Endothelial cell (in vitro differentiated cells): ENCODE data around the gene CRYL1. TPM values are rescaled to one million over a fixed set of nuclear protein-coding genes. Genes with fewer than 3 reads are reported as not detected.

ENCODE experiments used
- DNase-seq: peaks from one replicate; pipeline ENCODE4 v3.0.0; 2021; ENCODE audit warnings: low spot score
- H3K27ac Mint-ChIP-seq: one replicate; pipeline ENCODE4 v1.8.0; 2021; ENCODE audit warnings: mixed read lengths, inconsistent platforms; ENCODE audit not compliant: unreplicated experiment
- H3K27me3 Mint-ChIP-seq: one replicate; pipeline ENCODE4 v1.8.0; 2021; ENCODE audit warnings: mild to moderate bottlenecking, moderate library complexity, mixed read lengths, inconsistent platforms; ENCODE audit not compliant: unreplicated experiment
- H3K36me3 Mint-ChIP-seq: one replicate; pipeline ENCODE4 v1.8.0; 2021; ENCODE audit warnings: mild to moderate bottlenecking, low read depth, mixed read lengths, inconsistent platforms; ENCODE audit not compliant: unreplicated experiment
- H3K4me1 Mint-ChIP-seq: one replicate; pipeline ENCODE4 v1.8.0; 2021; ENCODE audit warnings: mild to moderate bottlenecking, mixed read lengths, inconsistent platforms; ENCODE audit not compliant: unreplicated experiment
- H3K4me3 Mint-ChIP-seq: one replicate; pipeline ENCODE4 v1.8.0; 2021; ENCODE audit warnings: mild to moderate bottlenecking, mixed read lengths, inconsistent platforms; ENCODE audit not compliant: unreplicated experiment
- H3K9me3 Mint-ChIP-seq: one replicate; pipeline ENCODE4 v1.8.0; 2021; ENCODE audit warnings: mixed read lengths, inconsistent platforms; ENCODE audit not compliant: unreplicated experiment
- total RNA-seq: library from RNA; stranded (reverse); fragmentation: NEBNext Ultra II Directional; extraction: Animal tissue kit (Norgen Biotek cat#: 25700); gene quantifications from one replicate; pipeline ENCODE4 v1.2.1, GENCODE V29; 2021; ENCODE audit not compliant: unreplicated experiment
- TF ChIP-seq, protein P1 (sequence below): fragments of 200-600 bp; sonication (generic); IDR thresholded peaks from one replicate; pipeline ENCODE4 v1.5.0; 2021; ENCODE audit warnings: antibody characterized with exemption; ENCODE audit not compliant: unreplicated experiment

Gene CRYL1
- total RNA-seq, 1 donor from 2014 or later: 4.8 TPM

DNA sequence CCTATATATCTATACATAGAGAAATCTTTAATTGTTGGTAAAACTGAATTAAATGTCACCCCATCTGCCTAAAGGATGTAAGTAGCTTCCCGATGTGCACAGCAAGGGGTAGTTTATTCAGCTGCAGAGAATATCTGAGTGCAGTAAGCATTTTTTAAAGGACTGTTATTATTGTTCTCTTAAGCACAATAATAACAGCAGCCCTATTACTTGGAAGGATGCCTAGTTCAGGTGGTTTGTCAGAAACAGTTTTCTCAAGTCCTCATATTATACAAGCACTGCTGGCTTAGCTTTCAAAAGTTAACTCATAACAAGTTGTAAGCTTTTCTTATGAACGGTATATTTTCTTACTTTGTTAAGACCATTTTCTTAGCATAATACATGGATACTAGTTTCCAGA lies 142.6 kb downstream of the CRYL1 start:
- no peak overlapping the region for H3K27ac Mint-ChIP-seq
- H3K36me3 Mint-ChIP-seq: no peaks in the 10 kb centered on the region
- TF ChIP-seq, protein P1, sequence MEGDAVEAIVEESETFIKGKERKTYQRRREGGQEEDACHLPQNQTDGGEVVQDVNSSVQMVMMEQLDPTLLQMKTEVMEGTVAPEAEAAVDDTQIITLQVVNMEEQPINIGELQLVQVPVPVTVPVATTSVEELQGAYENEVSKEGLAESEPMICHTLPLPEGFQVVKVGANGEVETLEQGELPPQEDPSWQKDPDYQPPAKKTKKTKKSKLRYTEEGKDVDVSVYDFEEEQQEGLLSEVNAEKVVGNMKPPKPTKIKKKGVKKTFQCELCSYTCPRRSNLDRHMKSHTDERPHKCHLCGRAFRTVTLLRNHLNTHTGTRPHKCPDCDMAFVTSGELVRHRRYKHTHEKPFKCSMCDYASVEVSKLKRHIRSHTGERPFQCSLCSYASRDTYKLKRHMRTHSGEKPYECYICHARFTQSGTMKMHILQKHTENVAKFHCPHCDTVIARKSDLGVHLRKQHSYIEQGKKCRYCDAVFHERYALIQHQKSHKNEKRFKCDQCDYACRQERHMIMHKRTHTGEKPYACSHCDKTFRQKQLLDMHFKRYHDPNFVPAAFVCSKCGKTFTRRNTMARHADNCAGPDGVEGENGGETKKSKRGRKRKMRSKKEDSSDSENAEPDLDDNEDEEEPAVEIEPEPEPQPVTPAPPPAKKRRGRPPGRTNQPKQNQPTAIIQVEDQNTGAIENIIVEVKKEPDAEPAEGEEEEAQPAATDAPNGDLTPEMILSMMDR: no peak
- no peak overlapping the region for H3K4me3 Mint-ChIP-seq
- peaks cover 2% of the 10 kb centered on the region for H3K27me3 Mint-ChIP-seq
- DNase-seq: no peak
- H3K4me1 Mint-ChIP-seq: peaks cover 3% of the 10 kb centered on the region
- H3K9me3 Mint-ChIP-seq: no peaks in the 10 kb centered on the region

DNA sequence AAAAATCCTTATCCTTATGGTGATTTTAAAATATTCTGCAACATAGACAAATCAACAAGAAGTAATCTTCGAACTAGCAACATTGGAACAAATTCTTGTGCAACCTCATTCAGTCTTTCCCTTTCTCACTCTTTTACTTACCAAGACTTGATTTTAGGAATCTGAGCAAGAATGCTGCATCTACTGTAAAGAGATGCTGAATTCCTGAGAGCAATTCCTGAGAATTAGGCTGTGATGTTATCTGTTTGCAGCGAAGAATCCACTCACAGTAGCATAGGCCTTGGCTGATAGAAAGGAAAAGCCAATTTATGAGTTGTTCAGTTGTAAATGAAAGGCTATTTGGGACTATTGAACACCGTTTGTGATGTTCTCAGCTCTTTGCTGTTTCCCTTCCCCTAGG lies 144.3 kb downstream of the CRYL1 start:
- Mint-ChIP-seq H3K27ac (no peak overlapping the region), H3K27me3 (peaks cover 7% of the 10 kb centered on the region), H3K9me3 (no peaks in the 10 kb centered on the region), H3K36me3 (no peaks in the 10 kb centered on the region), H3K4me3 (no peak overlapping the region), H3K4me1 (no peaks in the 10 kb centered on the region)
- no peak for DNase-seq
- TF ChIP-seq, protein P1: no peak

DNA sequence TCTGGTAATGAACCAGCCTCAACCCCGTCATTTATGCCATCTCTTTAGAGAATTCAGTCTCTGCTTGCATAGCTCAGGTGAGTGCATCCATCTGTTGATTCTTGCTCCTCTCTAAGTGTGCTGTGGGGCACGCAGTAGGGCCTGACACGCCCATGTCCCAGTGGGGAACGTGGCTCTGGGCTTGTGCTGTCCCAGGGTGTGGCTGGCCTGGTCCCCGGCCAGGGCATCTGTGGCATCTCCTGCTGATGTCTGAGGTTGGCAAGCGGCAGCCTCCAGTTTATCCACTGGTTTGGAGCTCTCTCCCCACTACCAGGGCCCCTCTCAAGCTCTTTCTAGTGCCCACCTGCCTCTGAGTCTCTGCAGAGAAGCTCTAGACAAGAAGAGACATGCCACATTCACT lies 146.9 kb downstream of the CRYL1 start:
- no peak for DNase-seq
- TF ChIP-seq, protein P1: no peak
- H3K9me3 Mint-ChIP-seq: no peaks in the 10 kb centered on the region
- H3K27me3 Mint-ChIP-seq: peaks cover 5% of the 10 kb centered on the region
- no peaks in the 10 kb centered on the region for H3K36me3 Mint-ChIP-seq
- H3K27ac Mint-ChIP-seq: no peak overlapping the region
- H3K4me1 Mint-ChIP-seq: no peaks in the 10 kb centered on the region
- H3K4me3 Mint-ChIP-seq: no peak overlapping the region

DNA sequence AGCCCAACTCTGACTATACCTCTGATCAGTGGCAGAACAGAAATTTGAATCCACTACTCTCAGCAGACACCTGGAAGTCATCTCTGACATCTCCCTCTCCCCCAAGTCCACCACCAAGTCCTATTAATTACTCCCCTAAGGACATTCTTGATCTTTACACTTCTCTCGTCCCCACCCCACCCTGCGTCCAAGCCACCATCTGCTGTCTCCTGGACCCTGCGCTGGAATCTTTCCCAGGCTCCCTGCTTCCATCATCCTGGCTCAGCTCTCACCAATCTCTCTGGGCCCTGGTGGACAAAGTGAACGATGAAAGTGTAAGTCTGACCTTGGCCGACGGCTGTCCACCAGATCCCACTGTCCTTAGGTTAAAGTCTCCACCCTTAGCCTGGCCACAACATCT lies 147.9 kb downstream of the CRYL1 start:
- no peak overlapping the region for H3K4me3 Mint-ChIP-seq
- H3K36me3 Mint-ChIP-seq: no peaks in the 10 kb centered on the region
- H3K27ac Mint-ChIP-seq: no peak overlapping the region
- H3K27me3 Mint-ChIP-seq: peaks cover 5% of the 10 kb centered on the region
- DNase-seq: no peak
- H3K4me1 Mint-ChIP-seq: no peaks in the 10 kb centered on the region
- H3K9me3 Mint-ChIP-seq: no peaks in the 10 kb centered on the region
- TF ChIP-seq, protein P1: no peak

DNA sequence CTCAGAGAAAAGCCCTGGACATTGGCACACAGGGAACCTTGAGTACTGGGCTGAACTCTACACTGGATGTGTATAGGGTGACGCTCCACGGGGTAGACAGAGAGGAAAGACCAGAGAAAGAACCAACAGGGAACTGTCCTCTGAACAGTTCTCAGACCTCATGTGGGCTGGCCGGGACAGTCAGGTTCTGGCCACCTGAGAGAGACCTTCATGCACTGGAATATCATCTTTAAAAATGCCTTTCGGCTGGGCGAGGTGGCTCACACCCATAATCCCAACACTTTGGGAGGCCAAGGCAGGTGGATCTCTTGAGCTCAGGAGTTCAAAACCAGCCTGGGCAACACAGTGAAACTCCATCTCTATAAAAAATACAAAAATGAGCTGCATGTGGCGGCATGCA lies 149.8 kb downstream of the CRYL1 start:
- Mint-ChIP-seq H3K4me1 (peaks cover 5% of the 10 kb centered on the region), H3K4me3 (no peak overlapping the region), H3K9me3 (no peaks in the 10 kb centered on the region), H3K36me3 (no peaks in the 10 kb centered on the region), H3K27ac (no peak overlapping the region), H3K27me3 (peaks cover 5% of the 10 kb centered on the region)
- TF ChIP-seq, protein P1: no peak
- no peak for DNase-seq
